ENCODE results near the gene RXRB.
"Not testable (repeated sequence)": the region's sequence is repeated elsewhere in the genome, so short reads cannot be mapped to it uniquely, and the experiment has no call there.

The RXRB gene

DNA sequence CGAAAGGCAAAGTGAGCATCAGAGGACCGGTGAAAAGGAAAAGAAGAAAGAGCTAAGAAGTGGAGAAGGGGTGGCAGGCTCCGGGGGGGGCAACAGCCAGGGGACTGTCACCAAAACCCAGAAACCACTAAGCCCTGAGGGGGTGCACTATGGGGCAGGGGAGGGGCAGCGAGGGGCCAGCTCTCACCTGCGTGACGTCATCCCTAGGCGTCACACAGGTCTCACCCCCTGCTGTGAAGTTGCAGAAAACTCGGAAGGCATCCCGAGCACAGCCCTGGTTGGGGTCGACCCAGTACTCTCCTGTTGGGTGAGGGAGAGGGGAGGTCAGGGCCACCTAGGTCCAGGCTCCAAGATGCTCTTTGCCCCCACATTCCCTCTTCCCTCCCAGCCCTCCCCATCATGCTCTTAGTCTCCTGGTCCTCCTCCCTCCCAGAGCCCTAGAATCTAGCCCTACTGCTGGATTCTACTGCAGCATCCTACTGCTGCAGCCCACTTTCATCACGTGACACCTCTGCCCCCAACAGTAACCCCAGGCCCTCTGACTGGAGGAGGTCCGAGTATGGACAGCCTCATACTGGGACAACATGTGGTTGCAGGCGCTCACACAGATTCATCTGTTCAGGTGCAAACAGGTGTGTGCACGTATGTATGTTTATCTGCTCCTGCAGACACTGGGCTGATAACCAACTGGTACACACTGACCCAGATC, 35.6 kb downstream of the RXRB start:
- no peak for DNase-seq

GRCh38 chr6:33164176-33164575, 36.3 kb downstream of the RXRB start:
- no peak for DNase-seq

- DNase-seq, result no peak
Observed at GRCh38 chr6:33163540-33163939, 36.9 kb downstream of the RXRB start.

- DNase-seq, result peak in 47 of 56 donors; percentile 8 to 81 (median 48)
Observed at GRCh38 chr6:33161354-33162331, 38.8 kb downstream of the RXRB start.

DNA sequence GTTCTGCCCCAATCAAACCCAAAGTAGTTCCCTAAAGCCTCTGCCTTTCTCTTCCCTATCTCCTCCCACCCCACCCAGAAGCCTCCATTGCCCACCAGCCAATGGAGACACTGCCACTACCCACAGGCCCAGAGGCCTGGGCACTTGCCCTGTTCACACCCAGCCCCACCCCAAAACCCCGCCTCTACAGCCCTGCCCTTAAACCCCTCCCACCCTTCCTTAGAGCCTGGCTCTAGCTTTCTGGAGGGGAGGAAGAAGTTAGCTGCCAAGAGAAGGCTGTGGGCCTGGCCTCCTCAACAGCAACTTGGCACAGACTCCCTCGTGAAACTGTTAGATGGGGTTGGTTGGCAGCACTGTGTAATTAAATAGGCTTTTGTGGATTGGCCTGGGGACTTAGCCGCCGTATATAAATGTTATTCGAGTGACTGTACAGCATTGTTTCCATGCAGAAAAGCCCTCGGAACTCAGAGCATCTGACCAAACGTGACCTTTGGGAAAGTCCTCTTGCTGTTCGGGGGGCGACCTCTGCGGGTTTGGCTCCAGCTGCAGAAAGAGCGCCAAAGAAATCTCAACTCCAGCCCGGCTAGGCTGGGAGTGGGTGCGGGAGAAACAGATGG, 39.6 kb downstream of the RXRB start:
- peak in 21 of 56 donors; percentile 4 to 56 (median 24) for DNase-seq

- DNase-seq, result no peak
Observed at GRCh38 chr6:33160096-33160495, 40.4 kb downstream of the RXRB start.

GRCh38 chr6:33156964-33157363, 43.5 kb downstream of the RXRB start:
- no peak for DNase-seq

- no peak for DNase-seq
Observed at GRCh38 chr6:33156561-33156960, 43.9 kb downstream of the RXRB start.

- DNase-seq, result no peak
Observed at GRCh38 chr6:33154349-33154748, 46.1 kb downstream of the RXRB start.

GRCh38 chr6:33151050-33151449, 49.4 kb downstream of the RXRB start:
- no peak for DNase-seq

- not testable (repeated sequence) for DNase-seq
Observed at GRCh38 chr6:33150560-33150959, 49.9 kb downstream of the RXRB start.

DNA sequence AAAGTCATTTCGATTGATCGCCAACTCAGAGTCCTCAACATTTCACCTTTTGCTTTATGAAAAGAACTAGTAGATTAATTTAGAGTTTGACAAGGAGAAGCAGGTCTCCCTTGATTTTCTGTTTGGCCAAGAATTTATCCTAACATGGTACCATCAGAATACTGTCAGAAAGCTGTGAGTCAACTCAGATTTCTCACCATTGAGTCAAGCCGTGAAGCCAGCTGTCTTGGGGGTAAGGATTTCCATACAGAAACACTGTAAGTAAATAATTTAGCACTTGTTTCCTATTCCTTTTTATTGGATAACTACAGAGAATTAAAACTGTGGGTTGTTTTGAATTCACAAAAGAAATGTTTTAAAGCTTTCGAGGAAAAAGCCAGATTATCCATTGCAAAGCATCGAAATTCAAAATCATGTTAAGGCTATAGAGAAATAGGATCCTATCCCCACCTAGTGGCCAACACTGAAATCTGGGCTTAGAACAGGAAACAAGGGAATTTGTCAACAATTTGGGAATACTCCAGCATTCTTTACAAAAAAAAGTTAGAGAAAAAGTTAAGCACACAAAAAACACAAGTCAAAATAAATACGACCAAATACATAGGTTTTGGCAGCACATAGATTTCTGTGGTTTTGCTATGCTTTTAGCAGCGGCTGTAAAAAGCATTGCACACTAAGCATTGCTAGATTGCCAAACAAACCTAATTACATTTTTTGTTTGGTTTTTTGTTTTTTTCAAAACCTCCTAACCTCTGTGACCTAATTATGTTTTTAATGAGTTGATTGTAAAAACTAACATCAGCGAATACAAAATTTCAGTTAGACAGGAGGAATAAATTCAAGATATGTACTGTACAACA, 52.4 kb downstream of the RXRB start:
- peak in 4 of 56 donors; percentile 5 to 45 (median 24) for DNase-seq

DNA sequence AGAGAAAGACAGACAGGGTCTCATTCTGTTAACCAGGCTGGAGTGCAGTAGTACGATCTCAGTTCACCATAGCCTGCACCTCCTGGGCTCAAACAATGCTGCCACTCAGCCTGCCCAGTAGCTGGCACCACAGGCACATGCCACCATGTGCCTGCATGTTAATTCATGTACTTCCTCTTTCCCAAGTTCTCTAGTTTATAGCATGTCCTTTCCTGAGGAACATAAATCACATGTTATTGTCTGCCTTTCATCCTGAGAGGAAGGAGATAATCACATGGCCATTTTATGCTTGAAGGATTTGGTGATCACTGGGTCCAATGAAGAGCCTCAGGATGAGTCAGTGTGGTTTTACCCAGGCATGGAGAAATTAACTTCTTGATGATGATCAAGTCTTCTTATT, 56.1 kb downstream of the RXRB start:
- peak in 8 of 56 donors; percentile 2 to 17 (median 6) for DNase-seq
